NCI-H1092 (cell line): ENCODE results near the gene APOBEC3F.

Experiments used
- DNase-seq: peaks from one replicate; lab custom pipeline; 2025; lab: John Stamatoyannopoulos, UW

The APOBEC3F gene

DNA sequence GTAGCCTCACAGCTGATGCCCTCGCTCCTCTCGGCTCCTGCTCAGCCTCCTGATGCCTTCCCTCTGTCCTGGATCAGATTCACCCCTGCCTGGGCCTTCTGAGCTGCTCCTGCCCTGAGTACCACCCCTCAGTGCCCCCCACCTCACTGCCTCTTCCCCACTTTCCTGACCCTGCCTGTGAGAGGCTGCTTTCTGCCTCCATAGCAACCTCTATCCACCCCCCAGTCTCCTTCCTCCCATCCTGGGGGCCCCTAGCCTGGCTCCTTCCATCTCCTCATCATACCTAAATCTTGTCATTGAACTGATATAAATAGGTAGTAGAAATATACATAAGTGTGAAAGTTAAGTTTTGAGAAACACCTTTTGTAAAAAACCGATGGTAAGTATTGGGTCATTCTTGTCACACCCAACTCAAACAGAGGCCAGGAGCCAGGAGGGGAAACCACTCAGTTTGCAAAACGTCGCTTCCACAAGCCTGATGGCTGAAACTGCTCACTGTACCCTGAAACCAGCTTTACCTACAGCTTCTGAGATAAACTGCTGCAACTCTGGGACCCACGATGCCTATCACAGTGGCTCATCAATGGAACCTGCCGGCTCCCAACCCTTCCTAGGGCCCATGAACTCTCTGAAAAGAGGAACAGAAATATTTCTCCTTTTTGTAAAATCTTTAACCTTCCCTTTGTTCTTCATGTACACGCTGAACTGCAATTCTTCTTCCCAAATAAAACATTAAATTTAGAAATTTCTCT, 51.6 kb downstream of the APOBEC3F start:
- no peak for DNase-seq

DNA sequence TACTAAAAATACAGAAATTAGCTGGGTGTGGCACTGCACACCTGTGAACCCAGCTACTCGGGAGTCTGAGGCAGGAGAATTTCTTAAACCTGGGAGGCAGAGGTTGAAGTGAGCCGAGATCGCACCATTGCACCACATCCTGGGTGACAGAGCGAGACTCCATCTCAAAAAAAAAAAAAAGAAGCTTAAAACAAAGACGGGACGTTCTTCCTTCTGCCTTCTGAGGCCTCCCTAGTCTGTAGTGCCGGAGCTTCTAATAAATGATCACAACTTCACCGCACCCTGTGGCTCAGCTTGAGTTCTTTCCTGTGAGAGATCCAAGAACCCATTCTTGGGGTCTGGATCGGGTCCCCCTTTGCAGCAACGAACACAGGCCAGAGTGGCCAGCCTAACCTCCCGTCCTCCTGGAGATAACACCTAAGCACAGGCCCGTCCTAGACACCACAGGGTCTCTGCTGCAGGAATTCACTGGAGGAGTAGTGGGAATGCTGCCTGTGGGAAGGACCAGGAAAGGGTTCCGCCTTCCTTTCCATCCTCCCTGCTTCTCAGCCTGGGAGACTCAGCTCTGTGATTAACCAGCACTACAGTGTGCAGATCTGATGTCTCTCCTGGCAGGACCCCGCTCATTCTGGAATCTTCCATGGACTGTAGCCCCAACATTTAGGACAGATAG, 54.2 kb downstream of the APOBEC3F start:
- no peak for DNase-seq

DNA sequence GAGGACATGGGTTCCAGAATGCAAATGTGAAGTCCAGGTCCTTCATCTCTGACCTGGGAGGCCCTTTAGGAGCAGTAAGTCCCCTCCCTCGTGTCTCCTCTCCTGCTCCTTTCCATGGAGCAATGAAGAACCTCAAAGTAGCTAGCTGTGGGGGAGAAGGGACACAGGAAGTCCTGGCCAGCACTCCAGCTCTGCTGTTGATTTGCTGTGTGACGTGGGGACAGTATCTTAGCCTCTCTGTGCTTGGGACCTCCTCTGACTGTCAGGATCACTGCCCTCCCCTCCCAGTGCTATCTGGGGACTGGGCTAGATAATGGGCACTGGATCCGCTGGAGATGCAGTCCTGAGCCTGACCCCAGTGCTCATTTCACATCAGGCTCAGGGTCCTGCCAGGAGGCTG, 55.3 kb downstream of the APOBEC3F start:
- no peak for DNase-seq

DNA sequence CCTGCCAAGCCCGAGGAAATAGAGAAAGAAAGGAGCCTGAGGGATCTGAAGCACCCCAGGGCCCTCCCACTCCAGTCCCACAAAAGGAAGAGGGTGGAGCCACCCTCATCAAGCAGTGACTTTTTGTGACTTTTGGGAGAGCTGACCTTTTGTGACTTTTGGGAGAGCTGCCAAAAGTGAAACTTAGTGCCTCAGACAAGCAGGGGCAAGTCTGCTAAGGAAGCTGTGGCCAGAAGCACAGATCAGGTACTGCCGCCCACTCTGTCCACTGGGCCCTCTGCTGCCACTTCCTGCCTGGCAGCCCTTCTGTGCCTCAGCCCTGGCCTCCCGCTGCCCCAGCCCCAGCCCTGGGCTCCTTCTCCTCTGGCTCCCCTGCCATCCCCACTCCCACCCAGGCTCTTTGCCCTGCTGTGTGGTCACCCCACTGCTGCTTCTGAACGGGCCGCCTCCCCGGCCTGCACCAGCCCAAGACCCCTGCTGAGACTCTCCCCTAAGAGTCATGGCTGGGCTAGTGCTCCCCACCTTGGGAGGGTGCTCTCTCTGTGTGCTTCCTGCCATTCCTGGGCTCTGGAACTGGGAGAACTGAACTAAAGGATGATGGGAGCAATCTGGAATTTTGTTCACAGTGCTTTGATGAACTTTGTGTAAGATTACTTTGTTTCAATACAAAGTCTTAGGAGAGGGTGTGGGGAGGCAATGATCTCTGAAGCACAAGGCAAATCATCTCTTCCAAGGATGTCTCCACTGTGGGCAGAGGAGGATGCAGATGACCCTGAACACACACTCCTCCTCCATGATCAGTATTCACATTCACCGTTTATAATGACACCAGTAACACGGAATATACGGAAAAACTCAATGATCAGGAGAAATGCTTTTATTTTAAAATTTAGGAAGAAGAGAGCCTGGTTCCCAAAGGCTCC, 56.7 kb downstream of the APOBEC3F start, which contains the start of gene APOBEC3H:
Gene APOBEC3H (plus strand): TSS at position 147 of the 923 bp plus-strand sequence. CDS start 3,035 bp downstream, outside the sequence.
- DNase-seq: no peak

DNA sequence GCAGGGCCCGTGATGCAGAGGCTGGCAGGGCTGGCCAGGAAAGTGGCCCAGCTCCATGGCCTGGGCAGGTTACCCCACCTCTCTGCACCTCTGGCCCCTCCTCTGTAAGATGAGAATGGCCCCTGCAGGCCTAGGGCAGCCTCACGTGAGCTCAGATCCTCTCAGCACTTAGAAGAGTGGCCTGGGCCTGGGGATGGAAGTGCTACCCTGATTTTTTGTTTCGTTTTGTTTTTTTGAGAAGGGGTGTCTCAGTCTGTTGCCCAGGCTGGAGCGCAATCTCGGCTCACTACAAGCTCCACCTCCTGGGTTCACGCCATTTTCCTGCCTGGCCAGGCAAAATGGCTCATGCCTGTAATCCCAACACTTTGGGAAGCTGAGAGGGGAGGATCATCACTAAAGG, 57.4 kb downstream of the APOBEC3F start:
- no peak for DNase-seq

DNA sequence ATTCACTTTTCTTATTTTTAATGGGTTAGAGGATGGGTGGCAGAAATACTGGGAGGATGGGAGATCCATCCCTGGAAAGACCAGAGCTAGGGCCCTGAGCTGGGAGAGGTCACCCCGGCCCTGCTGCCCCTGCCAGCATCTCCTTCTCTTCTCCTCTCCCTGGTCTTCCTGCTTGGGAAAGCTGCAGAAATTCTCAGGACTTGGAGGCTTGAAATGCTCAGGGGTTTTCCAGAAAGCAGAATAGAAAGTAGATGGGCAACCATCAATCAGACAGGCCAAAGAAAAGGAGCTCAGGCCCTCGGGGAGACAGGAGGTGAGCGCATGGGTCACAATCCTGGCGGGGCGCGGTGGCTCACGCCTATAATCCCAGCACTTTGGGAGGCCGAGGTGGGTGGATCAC, 57.9 kb downstream of the APOBEC3F start:
- DNase-seq: no peak

DNA sequence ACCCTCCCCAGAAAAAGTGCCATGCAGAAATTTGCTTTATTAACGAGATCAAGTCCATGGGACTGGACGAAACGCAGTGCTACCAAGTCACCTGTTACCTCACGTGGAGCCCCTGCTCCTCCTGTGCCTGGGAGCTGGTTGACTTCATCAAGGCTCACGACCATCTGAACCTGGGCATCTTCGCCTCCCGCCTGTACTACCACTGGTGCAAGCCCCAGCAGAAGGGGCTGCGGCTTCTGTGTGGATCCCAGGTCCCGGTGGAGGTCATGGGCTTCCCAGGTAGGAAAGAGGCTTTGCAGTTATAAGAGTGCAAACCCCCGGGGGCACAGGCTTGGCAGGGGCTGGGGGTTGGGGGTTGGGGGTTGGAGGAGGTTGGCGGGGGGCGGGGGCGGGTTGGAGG, 60.6 kb downstream of the APOBEC3F start:
- DNase-seq: no peak

DNA sequence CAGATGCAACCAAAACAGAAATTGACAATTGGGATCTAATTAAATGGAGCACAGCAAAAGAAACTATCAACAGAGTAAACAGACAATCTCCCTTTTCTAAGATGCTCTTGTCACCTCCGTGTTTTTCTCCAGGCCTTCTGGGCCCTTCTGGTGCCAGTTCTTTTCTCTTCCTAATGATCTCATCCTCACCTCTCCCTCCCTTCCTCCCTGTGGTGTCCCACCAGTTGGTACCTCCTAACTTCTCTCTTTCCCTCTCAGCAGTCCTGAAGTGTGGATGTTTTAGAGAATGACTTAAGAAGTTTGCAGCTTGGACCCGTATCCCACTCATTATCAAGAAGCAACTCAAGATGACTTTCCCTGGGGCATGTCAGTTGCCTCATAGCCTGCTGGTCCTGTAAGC, 62.8 kb downstream of the APOBEC3F start:
- DNase-seq: no peak
